Activated CD4-positive, alpha-beta T cell treated with anti-CD3 and anti-CD28 coated beads, Interleukin-2, amount 50 U/mL, for 16 hours (primary cell): ENCODE data around the gene STRA6.

Source experiments
- DNase-seq: peaks from one replicate; pipeline ENCODE4 v3.0.0-alpha.2; 2020

STRA6 gene

GRCh38 chr15:74202452-74203401 is at the start of gene STRA6:
STRA6 (minus strand) TSS chr15:74202787; CDS start chr15:74202267, 520 bp downstream.
- DNase-seq = no peak

- DNase-seq = no peak
These were observed 49.7 kb upstream of the STRA6 start for GRCh38 chr15:74252291-74252690.

- no peak for DNase-seq
These were observed 48.7 kb upstream of the STRA6 start for GRCh38 chr15:74251131-74251811.

- no peak for DNase-seq
These were observed 47.7 kb upstream of the STRA6 start for GRCh38 chr15:74250266-74250665.

- no peak for DNase-seq
These were observed 42.9 kb upstream of the STRA6 start for GRCh38 chr15:74245342-74245931.

- DNase-seq = no peak
These were observed 42.3 kb upstream of the STRA6 start for GRCh38 chr15:74244822-74245341.

- no peak for DNase-seq
These were observed 40.8 kb upstream of the STRA6 start for GRCh38 chr15:74243431-74243830.

GRCh38 chr15:74242441-74243185 is 40.0 kb upstream of the STRA6 start:
- no peak for DNase-seq

GRCh38 chr15:74240897-74241614 is 38.5 kb upstream of the STRA6 start:
- no peak for DNase-seq

- no peak for DNase-seq
These were observed 37.5 kb upstream of the STRA6 start for GRCh38 chr15:74240002-74240568.

GRCh38 chr15:74239051-74239705 is 36.6 kb upstream of the STRA6 start:
- DNase-seq = no peak

GRCh38 chr15:74235962-74236361 is 33.4 kb upstream of the STRA6 start, which contains the start of gene CCDC33:
CCDC33 (plus strand) TSS chr15:74236326; CDS start chr15:74236720, 394 bp downstream.
- no peak for DNase-seq

GRCh38 chr15:74234598-74234875 is 31.9 kb upstream of the STRA6 start:
- DNase-seq = no peak

- DNase-seq = no peak
These were observed 31.4 kb upstream of the STRA6 start for GRCh38 chr15:74233851-74234597.

- DNase-seq = no peak
These were observed 30.8 kb upstream of the STRA6 start for GRCh38 chr15:74233373-74233772.

GRCh38 chr15:74231475-74231874 is 28.9 kb upstream of the STRA6 start:
- DNase-seq = no peak

- DNase-seq = no peak
These were observed 27.1 kb upstream of the STRA6 start for GRCh38 chr15:74229686-74230085.

- DNase-seq = no peak
These were observed 26.1 kb upstream of the STRA6 start for GRCh38 chr15:74228723-74229081.

- DNase-seq = no peak
These were observed 25.6 kb upstream of the STRA6 start for GRCh38 chr15:74227968-74228722.
